ENCODE data around the gene PTGER3. TPM values are rescaled to one million over a fixed set of nuclear protein-coding genes. Genes with fewer than 3 reads are reported as not detected.

PTGER3 gene
- total and polyA plus RNA-seq, 2 of the 4 experiments (the other 2 are of a cell fraction): not detected

- H4K20me1 ChIP-seq (ENCODE audit: insufficient read depth, low read length): no peaks in the 10 kb centered on the region
- ChIA-PET CTCF (no interaction called here), POLR2A (ENCODE audit: unreplicated experiment) (no interaction called here)
- no peak overlapping the region for H3K56ac ChIP-seq (ENCODE audit: extremely low read depth, insufficient read depth, low read length)
- BruUV-seq (replicated peaks): no TSS peak
- no peaks in the 10 kb centered on the region for H3K79me1 ChIP-seq (ENCODE audit: low read depth in 1 of 2, low read length in 2 of 2)
- no peak for ATAC-seq (ENCODE audit: low read depth)
- H2BK5ac ChIP-seq (ENCODE audit: low read depth, low read length, poor library complexity, severe bottlenecking): no peak overlapping the region
- no peaks in the 10 kb centered on the region for H3K9me3 ChIP-seq (ENCODE audit: control insufficient read depth, insufficient read depth, low read length)
- no peak overlapping the region for H3K9ac ChIP-seq (ENCODE audit: low read depth, low read length)
- H2AK5ac ChIP-seq (ENCODE audit: low read depth, low read length): no peak overlapping the region
- DNase-seq: no peak
- H4K91ac ChIP-seq (ENCODE audit: insufficient read depth, low read depth, low read length): no peak overlapping the region
- no peak overlapping the region for H4K5ac ChIP-seq (ENCODE audit: low read depth, low read length)
- in situ Hi-C loops (cut with MboI; ENCODE audit: low sequenced_read_pairs) (no loop called here), dilution Hi-C loops (cut with HindIII; ENCODE audit: low sequenced_read_pairs, unreplicated experiment) (no loop called here), intact Hi-C loops (cut with micrococcal nuclease) (no loop called here)
- no peak overlapping the region for H2AK9ac ChIP-seq (replicated peaks; ENCODE audit: low read depth, low read length, poor library complexity)
- no peak overlapping the region for H3K27ac ChIP-seq (ENCODE audit: insufficient read depth, low read length)
- no peaks in the 10 kb centered on the region for H3K36me3 ChIP-seq (ENCODE audit: control insufficient read depth, insufficient read depth, low read length)
- no peak overlapping the region for H4K8ac ChIP-seq (ENCODE audit: low read depth in 2 of 2, low read length in 2 of 2)
- no peaks in the 10 kb centered on the region for H3K27me3 ChIP-seq (ENCODE audit: control insufficient read depth, insufficient read depth, low read length)
- H3K4me3 ChIP-seq (ENCODE audit: insufficient read depth, low read depth, low read length): no peak overlapping the region
- H2BK120ac ChIP-seq (ENCODE audit: low read depth, low read length): no peak overlapping the region
- H2BK15ac ChIP-seq (ENCODE audit: low read depth, low read length): no peak overlapping the region
- no peaks in the 10 kb centered on the region for H3K4me1 ChIP-seq (ENCODE audit: control insufficient read depth, insufficient read depth, low read length)
- H2BK20ac ChIP-seq (ENCODE audit: low read depth, low read length): no peak overlapping the region
- TF ChIP-seq MAFK (IDR thresholded peaks at IDR 0.05; ENCODE audit: low read depth, low read length): no peak
- no peak for TF ChIP-seq RCOR1 (IDR thresholded peaks at IDR 0.05; ENCODE audit: insufficient replicate concordance, low read length)
- TF ChIP-seq CEBPB (IDR thresholded peaks at IDR 0.05; ENCODE audit: low read depth, low read length): no peak
- no peak for TF ChIP-seq ELK1 (IDR thresholded peaks at IDR 0.05; ENCODE audit: borderline replicate concordance, low read depth, low read length)
- no peak for TF ChIP-seq SMC3 (IDR thresholded peaks at IDR 0.05; ENCODE audit: low read depth, low read length)
- TF ChIP-seq POLR2A (IDR thresholded peaks at IDR 0.05; ENCODE audit: low read depth, low read length): no peak
- no peak for TF ChIP-seq USF2 (IDR thresholded peaks at IDR 0.05; ENCODE audit: low read depth, low read length)
- TF ChIP-seq CHD1 (IDR thresholded peaks at IDR 0.05; ENCODE audit: low read depth, low read length): no peak
- no peak for TF ChIP-seq RAD21 (IDR thresholded peaks at IDR 0.05; ENCODE audit: low read length)
- TF ChIP-seq NFE2L2 (IDR thresholded peaks at IDR 0.05; ENCODE audit: low read depth, low read length): no peak
- TF ChIP-seq MAZ (IDR thresholded peaks at IDR 0.05; ENCODE audit: borderline replicate concordance, low read depth, low read length): no peak
- TF ChIP-seq CTCF (conservative IDR thresholded peaks at IDR 0.05; ENCODE audit: low read depth, low read length): no peak
- TF ChIP-seq MXI1 (IDR thresholded peaks at IDR 0.05; ENCODE audit: borderline replicate concordance, low read depth, low read length): no peak
- TF ChIP-seq RFX5 (IDR thresholded peaks at IDR 0.05; ENCODE audit: low read depth, low read length): no peak
- no peak for TF ChIP-seq FOS (IDR thresholded peaks at IDR 0.05; ENCODE audit: low read depth, low read length)
- no peak for TF ChIP-seq BHLHE40 (IDR thresholded peaks at IDR 0.05; ENCODE audit: low read depth, low read length)
- H3K4me2 ChIP-seq (ENCODE audit: low read depth, low read length): no peak overlapping the region
- no peak overlapping the region for H3K18ac ChIP-seq (ENCODE audit: low read depth, low read length)
- no peak overlapping the region for H3K14ac ChIP-seq (replicated peaks; ENCODE audit: low read depth, low read length)
- no peaks in the 10 kb centered on the region for H3K9me1 ChIP-seq (ENCODE audit: insufficient read depth, low read length)
- H3K23ac ChIP-seq (ENCODE audit: low read depth, low read length): no peak overlapping the region
- no peak overlapping the region for H3K4ac ChIP-seq (ENCODE audit: low read depth, low read length)
- no peak overlapping the region for H2AFZ ChIP-seq (replicated peaks; ENCODE audit: low read length, poor library complexity)
These were observed 28.8 kb downstream of the PTGER3 start for GRCh38 chr1:71018791-71019190.
